Measurements from ENCODE around the gene NEURL2.
"Not testable (repeated sequence)": the region's sequence is repeated elsewhere in the genome, so short reads cannot be mapped to it uniquely, and the experiment has no call there.

Gene NEURL2

GRCh38 chr20:45899046-45899835 lies 8.2 kb upstream of the NEURL2 start:
- no peak for DNase-seq (ENCODE audit: low read depth)

GRCh38 chr20:45898285-45898684 lies 7.3 kb upstream of the NEURL2 start:
- DNase-seq (ENCODE audit: low read depth) = no peak

- no peak for DNase-seq (ENCODE audit: low read depth)
Observed at GRCh38 chr20:45897692-45898091, 6.7 kb upstream of the NEURL2 start.

- no peak for DNase-seq (ENCODE audit: low read depth)
Observed at GRCh38 chr20:45897289-45897688, 6.3 kb upstream of the NEURL2 start.

- DNase-seq (ENCODE audit: low read depth) = no peak
Observed at GRCh38 chr20:45896641-45897161, 5.7 kb upstream of the NEURL2 start.

GRCh38 chr20:45894797-45895196 lies 3.8 kb upstream of the NEURL2 start:
- DNase-seq (ENCODE audit: low read depth) = no peak

- DNase-seq (ENCODE audit: low read depth) = no peak
Observed at GRCh38 chr20:45893831-45894230, 2.8 kb upstream of the NEURL2 start.

- no peak for DNase-seq (ENCODE audit: low read depth)
Observed at GRCh38 chr20:45892828-45893500, 2.0 kb upstream of the NEURL2 start.

GRCh38 chr20:45892049-45892825 lies 1.2 kb upstream of the NEURL2 start:
- DNase-seq (ENCODE audit: low read depth) = no peak

- DNase-seq (ENCODE audit: low read depth) = peak; percentile 30
Observed at GRCh38 chr20:45890077-45890984, 677 bp downstream of the NEURL2 start.

- no peak for DNase-seq (ENCODE audit: low read depth)
Observed at GRCh38 chr20:45888681-45889080, 2.3 kb downstream of the NEURL2 start.

GRCh38 chr20:45887346-45887715 lies 3.7 kb downstream of the NEURL2 start, which contains the start of gene SPATA25:
SPATA25 (minus strand) TSS chr20:45887622; CDS start chr20:45887590, 32 bp downstream.
- DNase-seq (ENCODE audit: low read depth) = no peak

GRCh38 chr20:45886590-45887345 lies 4.2 kb downstream of the NEURL2 start:
- DNase-seq (ENCODE audit: low read depth) = no peak

- no peak for DNase-seq (ENCODE audit: low read depth)
Observed at GRCh38 chr20:45883100-45883469, 7.9 kb downstream of the NEURL2 start.

GRCh38 chr20:45882469-45883099 lies 8.4 kb downstream of the NEURL2 start:
- DNase-seq (ENCODE audit: low read depth) = no peak

- DNase-seq (ENCODE audit: low read depth) = peak; percentile 98
Observed at GRCh38 chr20:45880988-45881788, 9.8 kb downstream of the NEURL2 start, which contains the start of gene ZSWIM1. ZSWIM1 (plus strand) TSS chr20:45881227; CDS start chr20:45882593, 1,366 bp downstream.

- no peak for DNase-seq (ENCODE audit: low read depth)
Observed at GRCh38 chr20:45878076-45878761, 12.8 kb downstream of the NEURL2 start.

- no peak for DNase-seq (ENCODE audit: low read depth)
Observed at GRCh38 chr20:45874576-45874975, 16.4 kb downstream of the NEURL2 start.

- DNase-seq (ENCODE audit: low read depth) = not testable (repeated sequence)
Observed at GRCh38 chr20:45874104-45874481, 16.9 kb downstream of the NEURL2 start.
